DND-41 (cell line): Measurements from ENCODE around the gene KATNAL2.

Experiments
- ATAC-seq: fragments of 200-7000 bp; cut with Tn5 transposase; 3 replicates; pipeline ENCODE4 v1.9.1; 2021; ENCODE audit warnings: low read depth; ENCODE audit not compliant: insufficient read depth
- DNase-seq: peaks from one replicate; pipeline ENCODE4 v3.0.0-alpha.2; 2020
- H2AFZ ChIP-seq: 2 replicates; pipeline ENCODE4 v1.6.0; 2012; ENCODE audit warnings: low read depth, low read length
- H3K27ac ChIP-seq: 2 replicates; pipeline ENCODE4 v1.5.1; 2012; ENCODE audit warnings: low read length, inconsistent platforms
- H3K27me3 ChIP-seq: fragments of 200-600 bp; sonication (generic); 2 replicates; pipeline ENCODE4 v1.6.0; 2012; ENCODE audit warnings: low read length, mild to moderate bottlenecking, inconsistent platforms; ENCODE audit not compliant: insufficient read depth, poor library complexity
- H3K36me3 ChIP-seq: 2 replicates; pipeline ENCODE4 v1.5.1; 2012; ENCODE audit warnings: low read length, inconsistent platforms; ENCODE audit not compliant: insufficient read depth
- H3K4me1 ChIP-seq: 2 replicates; pipeline ENCODE4 v1.5.1; 2012; ENCODE audit warnings: mild to moderate bottlenecking, low read length; ENCODE audit not compliant: insufficient read depth
- H3K4me2 ChIP-seq: 2 replicates; pipeline ENCODE4 v1.6.0; 2012; ENCODE audit warnings: mild to moderate bottlenecking, moderate library complexity, low read length, inconsistent platforms; ENCODE audit not compliant: insufficient read depth
- H3K4me3 ChIP-seq, 2 experiments: fragments of 200-600 bp in 1 of 2; shearing (Covaris generic) in 1 of 2; 2 replicates each; pipeline ENCODE4 v1.5.1; 2012 to 2016; ENCODE audit warnings: inconsistent platforms in 2 of 2, low read length in 2 of 2, mild to moderate bottlenecking in 2 of 2, low read depth in 1 of 2, moderate library complexity in 1 of 2
- H3K79me2 ChIP-seq: 2 replicates; pipeline ENCODE4 v1.6.0; 2012; ENCODE audit warnings: low read length, inconsistent platforms; ENCODE audit not compliant: insufficient read depth
- H3K9ac ChIP-seq: 2 replicates; pipeline ENCODE4 v1.6.0; 2012; ENCODE audit warnings: low read depth, mild to moderate bottlenecking, inconsistent platforms, low read length, moderate library complexity
- H3K9me3 ChIP-seq: 2 replicates; pipeline ENCODE4 v1.5.1; 2012; ENCODE audit warnings: low read length, moderate library complexity, mild to moderate bottlenecking, inconsistent platforms; ENCODE audit not compliant: insufficient read depth, severe bottlenecking
- H4K20me1 ChIP-seq: 2 replicates; pipeline ENCODE4 v1.6.0; 2012; ENCODE audit warnings: low read length; ENCODE audit not compliant: insufficient read depth
- CTCF ChIP-seq: IDR thresholded peaks from 2 replicates; pipeline ENCODE4 v1.5.1; 2012; ENCODE audit warnings: borderline replicate concordance, low read length, moderate library complexity, mild to moderate bottlenecking; ENCODE audit not compliant: poor library complexity, severe bottlenecking; ENCODE audit errors: extremely low read depth
- EZH2 ChIP-seq: IDR thresholded peaks from 3 replicates; pipeline ENCODE4 v1.6.1; 2012; ENCODE audit warnings: borderline replicate concordance, low read depth, mild to moderate bottlenecking, moderate library complexity, low read length, inconsistent platforms; ENCODE audit not compliant: severe bottlenecking

KATNAL2 gene

GRCh38 chr18:46946656-46947282 lies 29.4 kb downstream of the KATNAL2 start:
- H3K9ac ChIP-seq: no peak overlapping the region
- TF ChIP-seq CTCF (no peak), EZH2 (no peak)
- H4K20me1 ChIP-seq: no peaks in the 10 kb centered on the region
- peak overlapping the region; percentile 47; the same call in 1 of the 2 replicates for H3K4me2 ChIP-seq
- H3K4me1 ChIP-seq: no peaks in the 10 kb centered on the region
- no peaks in the 10 kb centered on the region for H3K36me3 ChIP-seq
- H3K4me3 ChIP-seq: peak overlapping the region in 1 of 2 experiments; percentile 38; a peak in 1 of 4 replicates
- H2AFZ ChIP-seq: peak overlapping the region; percentile 47; the same call in 1 of the 2 replicates
- ATAC-seq (peak; percentile 69), DNase-seq (peak; percentile 42)
- no peaks in the 10 kb centered on the region for H3K9me3 ChIP-seq
- H3K27me3 ChIP-seq: peaks cover 15% of the 10 kb centered on the region
- H3K27ac ChIP-seq: no peak overlapping the region
- H3K79me2 ChIP-seq: no peaks in the 10 kb centered on the region

- no peak overlapping the region for H3K4me3 ChIP-seq
- H3K36me3 ChIP-seq: no peaks in the 10 kb centered on the region
- H3K4me1 ChIP-seq: no peaks in the 10 kb centered on the region
- no peaks in the 10 kb centered on the region for H3K9me3 ChIP-seq
- H4K20me1 ChIP-seq: no peaks in the 10 kb centered on the region
- ATAC-seq (peak; percentile 50; the same call in 1 of the 3 replicates), DNase-seq (no peak)
- no peak overlapping the region for H3K9ac ChIP-seq
- H2AFZ ChIP-seq: no peak overlapping the region
- no peak overlapping the region for H3K27ac ChIP-seq
- no peak overlapping the region for H3K4me2 ChIP-seq
- H3K79me2 ChIP-seq: no peaks in the 10 kb centered on the region
- peaks cover 15% of the 10 kb centered on the region for H3K27me3 ChIP-seq
- TF ChIP-seq CTCF (peak; percentile 65), EZH2 (no peak)
Observed at GRCh38 chr18:46950064-46950656, 32.8 kb downstream of the KATNAL2 start.

GRCh38 chr18:46953195-46953594 lies 35.8 kb downstream of the KATNAL2 start:
- ATAC-seq: no peak
- no peak overlapping the region for H3K4me2 ChIP-seq
- no peaks in the 10 kb centered on the region for H3K36me3 ChIP-seq
- H3K4me1 ChIP-seq: no peaks in the 10 kb centered on the region
- no peaks in the 10 kb centered on the region for H3K79me2 ChIP-seq
- H2AFZ ChIP-seq: no peak overlapping the region
- no peak overlapping the region for H3K27ac ChIP-seq
- no peak overlapping the region for H3K9ac ChIP-seq
- no peaks in the 10 kb centered on the region for H3K9me3 ChIP-seq
- no peak for DNase-seq
- H3K27me3 ChIP-seq: no peaks in the 10 kb centered on the region
- no peaks in the 10 kb centered on the region for H4K20me1 ChIP-seq
- H3K4me3 ChIP-seq: no peak overlapping the region
- TF ChIP-seq EZH2 (no peak), CTCF (no peak)
